Inflammatory macrophage (primary cell): ENCODE measurements around the gene TNNT1.

Experiments used
- DNase-seq, 2 donors: peaks; one replicate each; pipeline ENCODE4 v3.0.0-alpha.2; 2020 to 2022

Gene TNNT1

GRCh38 chr19:55137915-55138314, 11.1 kb downstream of the TNNT1 start:
- no peak for DNase-seq

GRCh38 chr19:55136399-55137102, 12.5 kb downstream of the TNNT1 start:
- no peak for DNase-seq

- DNase-seq: no peak
Observed at GRCh38 chr19:55134736-55135135, 14.3 kb downstream of the TNNT1 start.

- DNase-seq: no peak
Observed at GRCh38 chr19:55133639-55134444, 15.2 kb downstream of the TNNT1 start.

- DNase-seq: peak; percentile 13 to 41
Observed at GRCh38 chr19:55132453-55133129, 16.4 kb downstream of the TNNT1 start.

- no peak for DNase-seq
Observed at GRCh38 chr19:55131421-55131820, 17.6 kb downstream of the TNNT1 start.

- DNase-seq: peak; percentile 63 to 73
Observed at GRCh38 chr19:55119053-55119452, 30.0 kb downstream of the TNNT1 start.

GRCh38 chr19:55118401-55118991, 30.5 kb downstream of the TNNT1 start:
- DNase-seq: peak; percentile 67 to 71

- DNase-seq: peak; percentile 99
Observed at GRCh38 chr19:55117663-55118391, 31.2 kb downstream of the TNNT1 start.

GRCh38 chr19:55116859-55117662, 31.9 kb downstream of the TNNT1 start, which contains the start of gene PPP1R12C:
PPP1R12C (minus strand) TSS chr19:55117637; CDS start chr19:55117543, 94 bp downstream.
- DNase-seq: no peak

- peak; percentile 75 to 81 for DNase-seq
Observed at GRCh38 chr19:55116232-55116858, 32.7 kb downstream of the TNNT1 start.

GRCh38 chr19:55115446-55116065, 33.5 kb downstream of the TNNT1 start:
- DNase-seq: no peak

- DNase-seq: no peak
Observed at GRCh38 chr19:55114566-55115145, 34.4 kb downstream of the TNNT1 start.

GRCh38 chr19:55113570-55114039, 35.4 kb downstream of the TNNT1 start:
- DNase-seq: no peak

- DNase-seq: no peak
Observed at GRCh38 chr19:55112777-55113569, 36.0 kb downstream of the TNNT1 start.

- DNase-seq: no peak
Observed at GRCh38 chr19:55112246-55112776, 36.7 kb downstream of the TNNT1 start.

GRCh38 chr19:55111238-55111831, 37.7 kb downstream of the TNNT1 start:
- no peak for DNase-seq
